NOMO-1 treated with DMSO at 0.1 percent for 48 hours (cell line): ENCODE measurements around the gene BIRC2.
"Not testable (repeated sequence)": the region's sequence is repeated elsewhere in the genome, so short reads cannot be mapped to it uniquely, and the experiment has no call there.

ENCODE experiments used
- DNase-seq: peaks from one replicate; lab custom pipeline; 2025; ENCODE audit not compliant: unreplicated experiment; lab: John Stamatoyannopoulos, UW

The BIRC2 gene

GRCh38 chr11:102346748-102347461, at the start of gene BIRC2:
Gene BIRC2 (plus strand): TSS chr11:102347214. CDS start chr11:102349855, 2,641 bp downstream.
- DNase-seq: peak; percentile 89

DNA sequence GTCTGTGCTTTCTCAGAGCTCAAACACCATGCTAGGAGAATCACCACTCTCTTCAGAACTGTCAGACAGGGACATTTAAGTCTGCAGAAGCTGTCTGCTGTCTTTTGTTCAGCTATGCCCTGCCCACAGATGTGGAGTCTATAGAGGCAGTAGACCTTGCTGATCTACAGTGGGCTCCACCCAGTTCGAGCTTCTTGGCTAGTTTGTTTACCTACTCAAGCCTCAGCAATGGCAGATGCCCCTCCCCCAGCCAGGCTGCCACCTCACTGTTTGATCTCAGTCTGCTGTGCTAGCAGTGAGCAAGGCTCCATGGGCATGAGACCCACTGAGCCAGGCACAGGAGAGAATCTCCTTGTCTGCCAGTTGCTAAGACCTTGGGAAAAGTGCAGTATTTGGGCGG, 46.2 kb upstream of the BIRC2 start:
- not testable (repeated sequence) for DNase-seq

DNA sequence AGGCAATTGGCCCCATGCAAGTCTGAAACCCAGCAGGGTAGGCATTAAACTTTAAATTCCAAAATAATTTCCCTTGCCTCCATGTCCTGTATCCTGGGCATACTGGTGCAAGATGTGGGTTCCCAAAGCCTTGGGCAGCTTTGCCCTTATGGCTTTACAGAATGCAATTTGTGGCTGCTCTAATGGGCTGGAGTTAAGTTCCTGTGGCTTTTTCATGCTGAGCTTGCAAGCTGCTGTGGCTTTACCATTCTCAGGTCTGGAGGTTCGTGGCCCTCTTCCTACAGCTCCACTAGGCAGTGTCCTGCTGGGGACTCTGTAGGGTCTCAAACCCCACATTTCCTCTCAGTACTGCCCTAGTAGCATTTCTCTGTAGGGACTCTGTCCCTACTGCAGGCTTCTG, 44.8 kb upstream of the BIRC2 start:
- DNase-seq: no peak

DNA sequence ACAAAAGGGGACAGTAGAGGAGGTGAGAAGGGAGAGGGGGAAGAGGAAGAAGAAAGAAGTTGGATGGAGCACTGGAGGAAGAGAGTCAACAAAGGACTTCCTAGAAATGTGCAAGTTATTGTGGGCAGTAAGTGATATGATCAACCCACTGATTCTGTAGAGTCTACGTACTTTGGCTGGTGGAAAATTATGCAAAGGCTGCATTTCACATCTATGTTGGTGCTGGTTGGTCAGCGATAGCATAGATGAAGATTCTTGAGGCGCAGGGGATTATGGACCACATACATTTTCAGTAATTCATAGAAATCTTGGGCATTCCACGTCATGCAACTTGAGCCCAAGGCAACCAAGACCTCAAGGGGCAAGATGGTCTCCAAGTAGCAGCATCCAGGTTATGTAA, 42.3 kb upstream of the BIRC2 start:
- no peak for DNase-seq

GRCh38 chr11:102305352-102306047, 41.5 kb upstream of the BIRC2 start:
- DNase-seq: no peak

DNA sequence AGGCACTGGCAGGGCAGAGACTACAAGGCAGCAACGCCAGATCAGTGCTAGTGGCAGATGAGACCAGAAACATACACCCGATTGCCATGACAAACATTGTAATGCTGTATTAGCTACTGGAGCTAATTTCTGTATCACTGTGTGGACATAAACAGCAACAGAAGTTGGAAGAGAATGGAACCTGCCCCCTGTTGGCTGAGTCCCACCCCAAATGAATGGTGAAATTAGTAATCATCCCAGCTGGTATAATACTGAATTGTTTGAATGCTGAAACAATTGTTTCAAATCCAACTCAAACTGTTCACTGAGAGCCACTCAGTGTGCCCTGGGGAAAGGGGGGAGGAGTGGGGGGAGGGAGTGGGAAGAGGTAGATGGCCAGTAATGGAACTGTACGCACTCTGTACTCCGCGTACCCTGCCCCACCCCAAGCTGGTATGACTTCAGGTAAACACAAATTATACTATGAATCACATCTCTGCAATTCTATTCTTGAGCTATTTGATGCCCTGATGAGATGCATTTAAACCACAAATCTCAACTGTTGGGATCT, 40.9 kb upstream of the BIRC2 start:
- DNase-seq: no peak

GRCh38 chr11:102306817-102307726, 39.9 kb upstream of the BIRC2 start:
- peak; percentile 59 for DNase-seq

DNA sequence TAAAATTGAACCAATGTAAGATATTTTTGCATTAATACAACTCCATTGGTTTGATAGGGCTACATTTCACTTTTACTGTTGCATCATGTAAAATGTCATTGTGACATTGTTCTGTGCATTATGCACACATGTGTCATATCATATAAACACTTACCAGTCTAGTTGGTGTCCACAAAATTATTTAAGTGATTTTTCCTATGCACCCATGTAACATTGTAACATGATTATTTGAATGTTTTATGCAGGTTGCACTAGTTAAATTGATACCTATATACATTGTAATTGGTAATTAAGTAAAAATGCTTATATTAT, 39.3 kb upstream of the BIRC2 start:
- DNase-seq: no peak

- DNase-seq: no peak
Observed at GRCh38 chr11:102309621-102310541, 37.1 kb upstream of the BIRC2 start.

DNA sequence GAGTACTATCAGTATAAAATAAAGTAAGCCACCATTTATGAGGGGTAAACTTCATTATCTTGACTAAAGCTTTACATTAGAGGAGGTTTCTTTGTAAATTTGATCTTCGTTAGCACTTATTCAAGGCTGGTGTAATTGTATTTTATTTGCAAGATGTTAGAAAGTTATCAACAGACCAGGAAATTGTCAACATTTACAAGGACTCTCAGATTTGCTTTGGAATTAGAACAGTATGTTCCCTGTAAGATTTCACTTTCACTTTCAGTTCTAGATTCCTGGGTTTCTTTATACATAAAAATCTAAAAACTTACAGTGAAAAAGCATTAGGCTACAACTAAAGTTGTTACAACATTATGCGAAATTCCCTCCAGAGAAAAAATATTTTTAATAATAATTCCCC, 34.3 kb upstream of the BIRC2 start:
- DNase-seq: no peak

GRCh38 chr11:102313238-102313940, 33.6 kb upstream of the BIRC2 start:
- DNase-seq: no peak

- DNase-seq: no peak
Observed at GRCh38 chr11:102314784-102315183, 32.2 kb upstream of the BIRC2 start.

DNA sequence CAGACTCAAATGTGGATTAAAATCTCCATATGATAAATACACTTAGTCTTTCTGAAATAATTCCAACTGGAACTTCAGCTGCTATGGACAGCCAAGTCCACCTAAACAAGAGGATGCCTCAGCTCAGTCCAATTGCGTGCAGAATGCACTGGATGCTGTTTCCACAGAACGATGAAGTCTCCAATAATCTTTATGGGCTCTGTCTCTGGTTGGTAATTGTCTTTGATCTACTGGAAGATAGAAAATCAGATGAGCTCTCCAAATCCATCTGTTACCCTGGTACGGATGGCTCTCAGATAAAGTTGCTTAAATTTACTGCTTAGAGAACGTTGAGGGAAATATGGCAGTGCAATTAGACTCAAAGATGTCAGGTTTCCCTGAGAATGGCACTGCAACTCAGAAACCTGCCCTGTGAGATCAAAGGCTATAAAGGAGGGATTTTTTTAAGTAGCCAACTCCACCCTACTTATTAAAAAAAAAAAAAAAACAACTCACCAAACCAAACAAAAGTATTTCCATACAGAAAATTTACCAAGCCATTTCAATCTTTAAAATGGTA, 30.6 kb upstream of the BIRC2 start:
- no peak for DNase-seq

DNA sequence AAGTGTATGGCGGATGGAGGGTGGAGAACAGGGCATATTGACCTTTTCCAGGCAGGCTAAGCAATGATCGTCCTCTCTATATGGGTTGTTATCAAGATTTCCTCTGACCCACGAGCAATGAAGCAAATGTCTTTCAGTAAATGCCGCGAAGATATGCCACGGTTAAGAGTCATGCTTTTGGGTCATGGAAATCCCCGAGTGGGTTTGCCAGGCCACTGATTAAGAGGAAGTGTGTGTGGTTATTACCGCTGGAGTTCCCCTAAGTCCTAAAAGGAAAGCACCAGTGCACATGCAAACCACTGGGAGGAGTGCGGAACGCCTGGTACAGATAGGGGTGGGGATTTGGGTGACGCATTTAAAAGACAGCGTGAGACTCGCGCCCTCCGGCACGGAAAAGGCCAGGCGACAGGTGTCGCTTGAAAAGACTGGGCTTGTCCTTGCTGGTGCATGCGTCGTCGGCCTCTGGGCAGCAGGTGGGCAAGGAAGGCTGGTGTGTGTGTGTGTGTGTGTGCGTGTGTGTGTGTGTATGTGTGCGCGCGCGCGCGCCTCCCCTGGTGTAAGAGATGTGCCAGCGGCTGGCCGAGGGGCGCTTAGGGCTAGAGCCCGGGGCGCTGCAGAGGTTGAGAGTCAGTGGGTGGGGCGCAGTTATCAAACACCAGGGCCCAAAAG, 29.8 kb upstream of the BIRC2 start, which contains the start of gene BIRC3:
BIRC3 (plus strand) TSS at position 386 of the 669 bp plus-strand sequence. CDS start 7,026 bp downstream, outside the sequence.
- DNase-seq: peak; percentile 82

DNA sequence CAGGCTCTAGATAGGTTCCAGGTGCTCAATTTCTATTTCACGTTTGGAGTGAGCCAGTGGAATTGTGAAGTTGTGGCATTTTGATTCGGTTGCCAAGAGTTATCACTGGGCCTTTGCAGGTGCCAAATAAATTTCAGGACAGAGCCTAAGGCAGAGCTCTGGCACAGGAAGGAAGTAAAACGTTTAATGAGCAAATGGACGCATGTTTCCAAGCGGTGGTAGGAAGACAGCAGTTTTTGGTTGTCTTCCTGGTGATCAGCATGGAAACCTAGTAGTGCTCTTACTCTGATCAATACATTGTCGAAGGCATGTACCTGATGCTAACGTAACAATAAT, 29.3 kb upstream of the BIRC2 start:
- DNase-seq: no peak

DNA sequence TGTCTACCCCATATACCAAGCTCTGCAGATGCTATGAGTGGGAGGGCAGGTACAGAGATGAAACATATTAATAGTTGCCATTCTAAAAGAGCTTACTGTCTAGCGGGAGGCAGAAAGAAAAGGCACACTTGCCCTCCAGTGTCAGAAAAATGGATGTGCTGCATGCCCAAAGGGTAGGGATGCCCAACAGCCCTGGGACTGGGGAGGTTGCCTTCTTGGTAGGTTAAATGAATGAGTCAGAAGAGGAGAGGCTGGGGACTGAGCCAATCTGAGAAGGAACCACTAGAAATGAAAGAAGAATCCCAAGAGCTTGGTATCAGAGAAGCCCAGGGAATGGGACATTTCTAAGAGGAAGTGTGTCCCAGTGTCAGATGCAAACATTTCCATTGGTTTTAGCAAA, 28.5 kb upstream of the BIRC2 start:
- no peak for DNase-seq

DNA sequence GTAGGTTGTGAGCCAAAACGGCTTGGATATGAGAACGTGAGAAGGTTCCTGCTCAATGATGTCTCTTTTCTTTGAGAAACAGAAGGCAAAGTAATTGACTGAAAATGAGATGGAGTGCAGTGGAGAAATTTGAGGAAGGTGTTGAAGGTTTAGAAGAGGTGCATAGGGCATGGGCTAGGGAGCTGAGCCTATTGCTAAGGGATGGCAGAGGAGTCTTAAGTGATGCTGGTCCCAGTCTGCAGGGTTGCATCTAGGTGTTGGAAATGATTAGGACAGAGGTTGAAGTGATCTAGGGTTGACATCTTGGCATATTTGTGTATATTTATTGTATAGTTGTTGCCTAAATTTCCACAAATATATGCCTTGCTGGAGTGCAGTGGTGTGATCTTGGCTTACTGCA, 27.5 kb upstream of the BIRC2 start:
- DNase-seq: no peak

GRCh38 chr11:102320188-102320587, 26.8 kb upstream of the BIRC2 start:
- DNase-seq: no peak

DNA sequence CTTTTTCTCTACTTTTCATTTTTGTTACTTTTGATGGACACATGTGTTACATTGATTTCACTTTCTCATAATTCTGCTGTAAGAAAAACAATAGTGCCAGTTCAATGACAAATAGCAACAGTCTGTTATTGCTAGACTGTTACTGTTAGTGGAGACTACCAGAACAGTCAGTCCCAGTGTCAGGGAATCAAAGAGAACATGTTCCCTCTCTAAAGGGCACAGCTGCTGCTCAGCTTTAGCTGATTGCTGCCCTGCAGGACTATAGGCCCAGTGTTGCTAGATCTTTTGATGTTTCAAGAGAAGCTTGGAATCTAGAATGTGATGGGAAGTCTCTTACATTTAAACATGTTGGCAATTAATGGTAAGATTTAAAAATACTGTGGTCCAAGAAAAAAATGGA, 26.3 kb upstream of the BIRC2 start:
- no peak for DNase-seq
